ENCODE results near the gene DYNC1LI1. TPM values are rescaled to one million over a fixed set of nuclear protein-coding genes. Genes with fewer than 3 reads are reported as not detected.

The DYNC1LI1 gene
- total and polyA plus RNA-seq, 2 experiments from 2014 or later, result 45.1 to 48.0 TPM

GRCh38 chr3:32597656-32598055 lies 27.0 kb upstream of the DYNC1LI1 start (continued):
- no peak for TF ChIP-seq ZNF462 (CRISPR knock-in tag; IDR thresholded peaks at IDR 0.05)
- TF ChIP-seq POLR2AphosphoS5 (IDR thresholded peaks at IDR 0.05; ENCODE audit: low read depth), result no peak
- TF ChIP-seq EZH2phosphoT487 (IDR thresholded peaks at IDR 0.05; ENCODE audit: unreplicated experiment), result no peak
- TF ChIP-seq JUNB (IDR thresholded peaks at IDR 0.05; ENCODE audit: unreplicated experiment), result no peak
- no peak for TF ChIP-seq ETS1 (IDR thresholded peaks at IDR 0.05)
- TF ChIP-seq ZNF114 (CRISPR knock-in tag; IDR thresholded peaks at IDR 0.05), result no peak

GRCh38 chr3:32596909-32597369 lies 26.3 kb upstream of the DYNC1LI1 start:
- Mint-ChIP-seq H3K36me3 (ENCODE audit: low read depth) (no peaks in the 10 kb centered on the region), H3K27me3 (ENCODE audit: insufficient read depth, low read depth, poor library complexity) (peaks cover 5% of the 10 kb centered on the region), H3K4me1 (peaks cover 28% of the 10 kb centered on the region), H3K9me3 (no peaks in the 10 kb centered on the region), H3K4me3 (no peak overlapping the region), H3K27ac (no peak overlapping the region)
- TF ChIP-seq JUNB (IDR thresholded peaks at IDR 0.05; ENCODE audit: unreplicated experiment) (no peak), POLR2AphosphoS5 (IDR thresholded peaks at IDR 0.05; ENCODE audit: low read depth) (no peak)
- Histone ChIP-seq H3K27ac (ENCODE audit: low read depth) (no peak overlapping the region), H3F3A (replicated peaks; ENCODE audit: low read depth) (no peaks in the 10 kb centered on the region), H3K27me3 (ENCODE audit: insufficient read depth) (0 out of 2 replicates have a peak, but pooled peaks cover 4% of the 10 kb centered on the region), H3K9me2 (ENCODE audit: insufficient read depth) (no peaks in the 10 kb centered on the region), H3K4me2 (no peak overlapping the region), H3K36me3 (ENCODE audit: insufficient read depth) (no peaks in the 10 kb centered on the region), H3K4me1 (ENCODE audit: insufficient read depth) (peaks cover 23% of the 10 kb centered on the region), H3K4me3 (no peak overlapping the region), H4K20me1 (replicated peaks; ENCODE audit: insufficient read depth) (no peaks in the 10 kb centered on the region), H3K79me2 (replicated peaks; ENCODE audit: insufficient read depth) (no peaks in the 10 kb centered on the region), H2AFZ (no peak overlapping the region)
- DNase-seq (ENCODE audit: low spot score), result no peak
- ATAC-seq, result no peak

All from GM23338 (cell line).